Psoas muscle (tissue), 8 donors: ENCODE measurements around the gene RSU1. TPM values are rescaled to one million over a fixed set of nuclear protein-coding genes. Genes with fewer than 3 reads are reported as not detected.

Source experiments
- ATAC-seq, 4 donors: fragments of 200-7000 bp; cut with Tn5 transposase; one replicate each; pipeline ENCODE4 v1.9.1; 2020; ENCODE audit warnings: moderate library complexity in 3 of 4, mild to moderate bottlenecking in 2 of 4
- DNase-seq, 2 donors: peaks; one replicate each; pipeline ENCODE4 v3.0.0-alpha.2; 2020
- H3K27ac ChIP-seq: fragments of 200-600 bp; one replicate; pipeline ENCODE4 v1.8.0; 2022
- H3K27me3 ChIP-seq, 3 donors: fragments of 200-600 bp in 1 of 3; one replicate each; pipeline versions ENCODE4 v1.6.1 to v1.8.0; 2013 to 2022; ENCODE audit warnings: low read length in 2 of 3, mild to moderate bottlenecking in 2 of 3, moderate library complexity in 1 of 3; ENCODE audit not compliant: insufficient read depth in 3 of 3
- H3K36me3 ChIP-seq, 2 donors: fragments of 200-600 bp in 1 of 2; one replicate each; pipeline versions ENCODE4 v1.6.1 to v1.8.0; 2013 to 2022; ENCODE audit warnings: low read depth in 1 of 2, mild to moderate bottlenecking in 1 of 2, moderate library complexity in 1 of 2; ENCODE audit not compliant: insufficient read depth in 1 of 2
- H3K4me1 ChIP-seq: fragments of 200-600 bp; one replicate; pipeline ENCODE4 v1.8.0; 2022
- H3K4me3 ChIP-seq: fragments of 200-600 bp; one replicate; pipeline ENCODE4 v1.8.0; 2022; ENCODE audit warnings: mild to moderate bottlenecking
- H3K9me3 ChIP-seq: fragments of 200-600 bp; one replicate; pipeline ENCODE4 v1.8.0; 2022
- WGBS, 3 donors: extraction: QIAGEN DNeasy Blood & Tissue Kit; methylation state at CpG; one replicate each; pipeline versions ENCODE4 v1.1.6 to v1.1.7; 2013; 5-methylcytosine and 5-hydroxymethylcytosine counted together
- intact Hi-C, 2 donors: fragments of 100-400 bp; cut with DNase I; formaldehyde crosslinking; loops; one replicate each; pipeline versions ENCODE4 v1.11.0 to v1.14.2; 2022
- polyA plus RNA-seq, 3 donors: library from polyadenylated mRNA; stranded (reverse); fragments of 200-250 nt; gene quantifications; one replicate each; pipeline ENCODE4 v1.2.3, GENCODE V29; 2013
- total RNA-seq, 4 donors: library from RNA; stranded (reverse); fragmentation: NEBNext Ultra II Directional in 2 of 4; extraction: Animal tissue kit (Norgen Biotek cat#: 25700) in 2 of 4; gene quantifications; one replicate each; pipeline versions ENCODE4 v1.2.1 to v1.2.4, GENCODE V29; 2021 to 2023
- TF ChIP-seq, protein P1 (sequence below): fragments of 200-600 bp; IDR thresholded peaks from one replicate; pipeline ENCODE4 v1.8.0; 2022; ENCODE audit warnings: antibody characterized with exemption
- donor health status: healthy with polysubstance abuse.
- donor health status: DM: no; HTN: no; CAD: no; lungs with moderate emphysema.
- donor health status: Bipolar disorder and iron deficiency.
- donor health status: healthy.
- donor health status: DM: yes; HTN: yes; CAD: no.
- donor health status: DM: no; HTN: no; CAD: no.
- donor health status: DM: no; HTN: no; CAD: no.
- donor health status: DM: yes; HTN: yes; CAD: no.

Gene RSU1
- total and polyA plus RNA-seq, 7 donors, result 19.7 to 43.2 (median 29.0) TPM

DNA sequence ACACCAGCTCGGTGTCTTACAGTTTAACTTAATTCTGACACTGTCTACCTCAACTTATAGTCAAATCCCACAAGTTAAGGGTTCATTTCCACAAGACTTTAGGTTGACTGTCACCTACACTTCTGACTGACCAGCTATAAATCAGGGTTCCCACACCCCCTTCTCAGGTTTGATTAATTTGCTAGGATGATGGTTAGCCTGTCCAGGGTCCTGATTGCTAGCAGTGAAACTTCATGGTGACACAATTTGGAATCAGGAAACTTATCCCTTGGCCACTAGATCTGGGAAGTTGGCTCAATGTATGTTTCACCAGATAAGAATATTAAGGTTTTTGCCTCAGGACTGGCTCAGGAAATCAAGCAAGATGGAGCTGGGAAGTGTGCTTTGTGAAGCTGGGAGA is 2.8 kb upstream of the RSU1 start:
- H3K9me3 ChIP-seq, result no peaks in the 10 kb centered on the region
- no peak for DNase-seq
- TF ChIP-seq, protein P1, sequence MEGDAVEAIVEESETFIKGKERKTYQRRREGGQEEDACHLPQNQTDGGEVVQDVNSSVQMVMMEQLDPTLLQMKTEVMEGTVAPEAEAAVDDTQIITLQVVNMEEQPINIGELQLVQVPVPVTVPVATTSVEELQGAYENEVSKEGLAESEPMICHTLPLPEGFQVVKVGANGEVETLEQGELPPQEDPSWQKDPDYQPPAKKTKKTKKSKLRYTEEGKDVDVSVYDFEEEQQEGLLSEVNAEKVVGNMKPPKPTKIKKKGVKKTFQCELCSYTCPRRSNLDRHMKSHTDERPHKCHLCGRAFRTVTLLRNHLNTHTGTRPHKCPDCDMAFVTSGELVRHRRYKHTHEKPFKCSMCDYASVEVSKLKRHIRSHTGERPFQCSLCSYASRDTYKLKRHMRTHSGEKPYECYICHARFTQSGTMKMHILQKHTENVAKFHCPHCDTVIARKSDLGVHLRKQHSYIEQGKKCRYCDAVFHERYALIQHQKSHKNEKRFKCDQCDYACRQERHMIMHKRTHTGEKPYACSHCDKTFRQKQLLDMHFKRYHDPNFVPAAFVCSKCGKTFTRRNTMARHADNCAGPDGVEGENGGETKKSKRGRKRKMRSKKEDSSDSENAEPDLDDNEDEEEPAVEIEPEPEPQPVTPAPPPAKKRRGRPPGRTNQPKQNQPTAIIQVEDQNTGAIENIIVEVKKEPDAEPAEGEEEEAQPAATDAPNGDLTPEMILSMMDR, result no peak
- intact Hi-C loops, result no loop called here
- no peak for ATAC-seq
- peaks cover 14% of the 10 kb centered on the region for H3K4me1 ChIP-seq
- H3K27me3 ChIP-seq, result no peaks in the 10 kb centered on the region
- 86 to 90% (median 88%) methylated on average over 1 of the region's 1 CpG for WGBS, 3 donors
- H3K27ac ChIP-seq, result no peak overlapping the region
- no peak overlapping the region for H3K4me3 ChIP-seq
- no peaks in the 10 kb centered on the region for H3K36me3 ChIP-seq

DNA sequence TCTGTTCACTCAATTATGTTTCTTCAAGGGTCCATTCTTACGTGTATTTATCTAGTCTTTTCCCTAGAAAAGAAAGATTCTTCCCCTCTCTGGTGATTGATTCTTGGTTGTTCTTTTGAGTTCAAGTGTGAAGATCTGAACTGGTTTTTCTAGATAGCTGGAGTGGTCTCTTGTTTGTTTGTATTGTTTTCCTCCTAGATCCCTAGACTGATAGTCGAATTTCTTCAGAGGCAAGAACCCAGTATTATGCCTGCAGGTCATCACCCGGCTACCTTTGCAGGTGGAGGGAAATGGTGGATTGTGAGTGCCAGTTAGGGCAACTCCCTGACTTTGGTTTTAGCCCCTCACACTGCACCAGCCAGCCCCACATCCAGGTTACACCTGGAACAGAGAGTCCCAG is 2.2 kb upstream of the RSU1 start:
- H3K36me3 ChIP-seq, result no peaks in the 10 kb centered on the region
- peaks cover 14% of the 10 kb centered on the region for H3K4me1 ChIP-seq
- WGBS, 3 donors, result 67 to 85% (median 83%) methylated on average over 3 of the region's 3 CpGs
- DNase-seq, result no peak
- intact Hi-C loops, result loop anchor here (5.0 to 10.0 kb wide), 4 partner anchors 382 to 1835 kb away; partner anchors contain the start of genes PTER (in 2 of the 2), ARL5B (in 1 of the 2) and NSUN6 (in 1 of the 2)
- H3K9me3 ChIP-seq, result no peaks in the 10 kb centered on the region
- no peak overlapping the region for H3K27ac ChIP-seq
- no peaks in the 10 kb centered on the region for H3K27me3 ChIP-seq
- no peak overlapping the region for H3K4me3 ChIP-seq
- TF ChIP-seq, protein P1, result no peak
- no peak for ATAC-seq

DNA sequence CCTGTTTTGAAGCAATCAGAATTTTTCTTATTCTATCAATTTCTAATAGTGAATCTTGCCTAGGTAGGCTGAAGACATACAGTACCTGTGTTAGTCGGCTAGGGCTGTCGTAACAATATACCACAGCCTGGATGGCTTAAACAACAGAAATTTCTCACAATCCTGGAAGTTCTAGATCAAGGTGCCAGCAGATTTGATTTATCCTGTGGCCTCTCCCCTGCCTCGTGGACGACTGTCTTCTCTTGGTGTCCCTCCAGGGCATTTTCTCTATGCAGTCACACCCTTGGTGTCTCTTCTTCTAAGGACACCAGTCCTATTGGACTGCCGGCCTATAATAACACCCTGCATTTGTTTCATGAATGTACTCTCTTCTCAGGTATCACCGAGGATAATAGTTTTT is 1.8 kb upstream of the RSU1 start:
- H3K4me1 ChIP-seq, result peaks cover 14% of the 10 kb centered on the region
- no peaks in the 10 kb centered on the region for H3K36me3 ChIP-seq
- no peaks in the 10 kb centered on the region for H3K27me3 ChIP-seq
- intact Hi-C loops, result loop anchor here (5.0 to 10.0 kb wide), 4 partner anchors 382 to 1836 kb away; partner anchors contain the start of genes PTER (in 2 of the 2), ARL5B (in 1 of the 2) and NSUN6 (in 1 of the 2)
- H3K4me3 ChIP-seq, result no peak overlapping the region
- ATAC-seq (no peak), DNase-seq (no peak)
- H3K9me3 ChIP-seq, result no peaks in the 10 kb centered on the region
- 65 to 76% (median 69%) methylated on average over 6 of the region's 6 CpGs for WGBS, 3 donors
- TF ChIP-seq, protein P1, result no peak
- no peak overlapping the region for H3K27ac ChIP-seq

DNA sequence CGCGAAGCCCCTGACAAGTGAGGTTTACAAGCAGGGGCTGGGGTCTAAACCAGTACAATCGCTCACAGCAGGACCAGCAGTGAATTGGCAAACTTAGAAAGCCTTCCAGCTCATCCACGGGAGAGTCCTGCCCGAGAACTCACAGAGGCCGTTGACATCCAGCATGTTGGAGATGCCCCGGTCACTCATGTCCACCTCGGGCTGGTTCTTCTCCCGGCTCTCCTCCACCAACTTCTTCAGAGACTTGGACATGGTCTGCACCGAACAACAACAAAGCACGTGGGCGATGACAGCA is 447 bp downstream of the RSU1 start:
- intact Hi-C loops, result loop anchor here (5.0 to 10.0 kb wide), 4 partner anchors 379 to 1838 kb away; partner anchors contain the start of genes PTER (in 2 of the 2), ARL5B (in 1 of the 2) and NSUN6 (in 1 of the 2)
- Histone ChIP-seq H3K9me3 (no peaks in the 10 kb centered on the region), H3K27ac (peak overlapping the region; percentile 83), H3K4me1 (peaks cover 14% of the 10 kb centered on the region), H3K4me3 (peak overlapping the region; percentile 74), H3K27me3 (no peaks in the 10 kb centered on the region), H3K36me3 (no peaks in the 10 kb centered on the region)
- TF ChIP-seq, protein P1, result no peak
- DNase-seq, result no peak
- 2 to 6% (median 5%) methylated on average over 12 of the region's 12 CpGs for WGBS, 3 donors
- ATAC-seq, result no peak

DNA sequence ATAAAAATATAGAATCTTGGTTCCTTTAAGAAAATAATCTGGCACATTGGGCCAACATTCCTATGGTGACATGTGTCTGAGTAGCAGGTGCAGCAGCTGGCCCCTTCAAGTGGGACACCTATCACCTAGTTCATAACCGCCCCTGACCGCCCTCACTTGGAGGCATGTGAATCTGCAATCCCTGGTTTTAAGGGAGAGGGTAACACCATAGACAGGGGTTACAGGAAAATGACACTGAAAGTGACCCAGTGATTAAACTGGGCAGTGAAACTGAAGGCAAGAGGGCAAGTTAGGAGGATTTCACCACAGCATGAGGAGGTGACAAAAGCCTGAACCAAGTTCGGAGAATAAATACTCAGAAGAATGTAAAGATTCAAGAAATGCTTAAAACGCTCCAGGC is 1.1 kb downstream of the RSU1 start:
- 28 to 42% (median 34%) methylated on average over 4 of the region's 4 CpGs for WGBS, 3 donors
- no peak for DNase-seq
- Histone ChIP-seq H3K9me3 (no peaks in the 10 kb centered on the region), H3K27me3 (no peaks in the 10 kb centered on the region), H3K27ac (peak overlapping the region; percentile 83), H3K4me3 (peak overlapping the region; percentile 74), H3K4me1 (peaks cover 14% of the 10 kb centered on the region), H3K36me3 (no peaks in the 10 kb centered on the region)
- TF ChIP-seq, protein P1, result no peak
- intact Hi-C loops, result loop anchor here (5.0 to 10.0 kb wide), 4 partner anchors 379 to 1839 kb away; partner anchors contain the start of genes PTER (in 2 of the 2), ARL5B (in 1 of the 2) and NSUN6 (in 1 of the 2)
- no peak for ATAC-seq
